ENCODE results near the gene GIT2.
"Not testable (repeated sequence)": the region's sequence is repeated elsewhere in the genome, so short reads cannot be mapped to it uniquely, and the experiment has no call there.

Gene GIT2

DNA sequence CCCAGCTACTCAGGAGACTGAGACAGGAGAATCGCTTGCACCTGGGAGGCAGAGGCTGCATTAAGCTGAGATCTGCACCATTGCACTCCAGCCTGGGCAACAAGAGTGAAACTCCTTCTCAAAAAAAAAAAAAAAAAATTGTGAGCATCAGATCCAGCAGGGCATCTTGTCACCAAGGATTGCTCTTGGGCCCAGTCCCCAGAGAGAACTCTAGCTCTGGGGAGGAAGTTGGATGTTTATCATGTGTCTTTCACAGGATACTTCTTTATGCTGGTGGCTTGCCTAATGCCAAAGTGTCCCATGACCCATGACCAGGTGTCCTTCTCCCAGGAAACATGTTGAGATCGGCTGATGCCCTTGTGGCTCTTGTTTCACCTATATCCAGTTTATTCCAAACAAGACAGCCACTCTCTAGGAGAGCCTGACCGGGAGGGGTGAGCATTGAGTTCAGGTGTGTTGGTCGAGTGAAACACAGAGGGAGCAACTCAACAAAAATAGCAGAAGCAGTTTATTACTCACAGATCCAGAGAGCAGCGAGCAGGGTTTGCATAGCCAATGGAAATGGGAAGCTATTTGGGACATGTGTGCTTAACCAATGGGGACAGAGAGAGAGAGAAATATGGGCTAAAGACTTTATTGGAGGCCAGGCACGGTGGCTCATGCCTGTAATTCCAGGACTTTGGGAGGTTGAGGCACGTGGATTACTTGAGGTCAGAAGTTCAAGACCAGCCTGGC, 102.7 kb downstream of the GIT2 start:
- no peak overlapping the region for H3K9ac ChIP-seq (ENCODE audit: low read depth, low read length)

GRCh38 chr12:109892748-109893147, 103.4 kb downstream of the GIT2 start:
- H3K4me1 ChIP-seq (ENCODE audit: control insufficient read depth, insufficient read depth, low read length): peaks cover 23% of the 10 kb centered on the region

More for the DNA sequence above, 102.7 kb downstream of the GIT2 start:
- H3K27me3 ChIP-seq (ENCODE audit: control insufficient read depth, insufficient read depth, low read length): no peaks in the 10 kb centered on the region
- no peak overlapping the region for H3K4me2 ChIP-seq (ENCODE audit: low read length)
- peaks cover 18% of the 10 kb centered on the region for H3K4me1 ChIP-seq (ENCODE audit: control insufficient read depth, insufficient read depth, low read length)
- no peaks in the 10 kb centered on the region for H3K9me3 ChIP-seq (replicated peaks; ENCODE audit: low read length)
- H3K36me3 ChIP-seq (ENCODE audit: insufficient read depth, low read length): no peaks in the 10 kb centered on the region
- H3K4me3 ChIP-seq (ENCODE audit: low read length): no peak overlapping the region

GRCh38 chr12:109892165-109892715, 103.9 kb downstream of the GIT2 start:
- Histone ChIP-seq H3K27me3 (ENCODE audit: control insufficient read depth, insufficient read depth, low read length) (no peaks in the 10 kb centered on the region), H3K4me1 (ENCODE audit: control insufficient read depth, insufficient read depth, low read length) (peaks cover 28% of the 10 kb centered on the region), H3K36me3 (ENCODE audit: insufficient read depth, low read length) (no peaks in the 10 kb centered on the region), H3K9me3 (replicated peaks; ENCODE audit: low read length) (no peaks in the 10 kb centered on the region), H3K4me3 (ENCODE audit: low read length) (no peak overlapping the region), H3K4me2 (ENCODE audit: low read length) (no peak overlapping the region), H3K9ac (ENCODE audit: low read depth, low read length) (no peak overlapping the region)

More at GRCh38 chr12:109892748-109893147, 103.4 kb downstream of the GIT2 start:
- H3K9me3 ChIP-seq (replicated peaks; ENCODE audit: low read length): no peaks in the 10 kb centered on the region
- no peak overlapping the region for H3K4me2 ChIP-seq (ENCODE audit: low read length)
- H3K9ac ChIP-seq (ENCODE audit: low read depth, low read length): no peak overlapping the region
- H3K4me3 ChIP-seq (ENCODE audit: low read length): no peak overlapping the region
- H3K36me3 ChIP-seq (ENCODE audit: insufficient read depth, low read length): no peaks in the 10 kb centered on the region
- no peaks in the 10 kb centered on the region for H3K27me3 ChIP-seq (ENCODE audit: control insufficient read depth, insufficient read depth, low read length)

GRCh38 chr12:109891731-109892130, 104.4 kb downstream of the GIT2 start:
- peaks cover 28% of the 10 kb centered on the region for H3K4me1 ChIP-seq (ENCODE audit: control insufficient read depth, insufficient read depth, low read length)
- not testable (repeated sequence) for H3K27me3 ChIP-seq (ENCODE audit: control insufficient read depth, insufficient read depth, low read length)

GRCh38 chr12:109890620-109891170, 105.5 kb downstream of the GIT2 start:
- H3K4me2 ChIP-seq (ENCODE audit: low read length): no peak overlapping the region
- no peaks in the 10 kb centered on the region for H3K36me3 ChIP-seq (ENCODE audit: insufficient read depth, low read length)
- H3K4me1 ChIP-seq (ENCODE audit: control insufficient read depth, insufficient read depth, low read length): peaks cover 28% of the 10 kb centered on the region
- no peak overlapping the region for H3K4me3 ChIP-seq (ENCODE audit: low read length)
- H3K27me3 ChIP-seq (ENCODE audit: control insufficient read depth, insufficient read depth, low read length): no peaks in the 10 kb centered on the region
- no peaks in the 10 kb centered on the region for H3K9me3 ChIP-seq (replicated peaks; ENCODE audit: low read length)
- H3K9ac ChIP-seq (ENCODE audit: low read depth, low read length): no peak overlapping the region

More at GRCh38 chr12:109891731-109892130, 104.4 kb downstream of the GIT2 start:
- H3K4me2 ChIP-seq (ENCODE audit: low read length); H3K4me3 ChIP-seq (ENCODE audit: low read length); H3K9me3 ChIP-seq (replicated peaks; ENCODE audit: low read length); H3K9ac ChIP-seq (ENCODE audit: low read depth, low read length); H3K36me3 ChIP-seq (ENCODE audit: insufficient read depth, low read length): not testable (repeated sequence)

- Histone ChIP-seq H3K9ac (ENCODE audit: low read depth, low read length) (peak overlapping the region; percentile 72), H3K4me1 (ENCODE audit: control insufficient read depth, insufficient read depth, low read length) (peaks cover 28% of the 10 kb centered on the region), H3K36me3 (ENCODE audit: insufficient read depth, low read length) (no peaks in the 10 kb centered on the region), H3K4me2 (ENCODE audit: low read length) (peak overlapping the region; percentile 63), H3K9me3 (replicated peaks; ENCODE audit: low read length) (no peaks in the 10 kb centered on the region), H3K27me3 (ENCODE audit: control insufficient read depth, insufficient read depth, low read length) (no peaks in the 10 kb centered on the region), H3K4me3 (ENCODE audit: low read length) (peak overlapping the region; percentile 23)
Observed at GRCh38 chr12:109888179-109889020, 107.8 kb downstream of the GIT2 start.

DNA sequence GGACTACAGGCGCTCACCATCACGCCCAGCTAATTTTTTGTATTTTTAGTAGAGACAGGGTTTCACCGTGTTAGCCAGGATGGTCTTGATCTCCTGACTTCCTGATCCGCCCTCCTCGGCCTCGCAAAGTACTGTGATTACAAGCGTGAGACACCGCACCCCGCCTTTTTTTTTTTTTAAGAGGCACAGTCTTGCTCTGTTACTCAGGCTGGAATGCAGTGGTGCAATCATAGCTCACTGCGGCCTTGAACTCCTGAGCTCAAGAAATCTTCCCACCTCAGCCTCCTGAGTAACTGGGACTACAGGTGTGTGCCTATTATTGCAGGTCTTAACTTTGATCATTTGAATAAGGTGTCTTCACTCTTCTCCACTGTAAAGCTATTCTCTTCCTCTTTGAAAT, 110.6 kb downstream of the GIT2 start:
- no peak overlapping the region for H3K4me2 ChIP-seq (ENCODE audit: low read length)
- H3K4me3 ChIP-seq (ENCODE audit: low read length): no peak overlapping the region
- no peaks in the 10 kb centered on the region for H3K9me3 ChIP-seq (replicated peaks; ENCODE audit: low read length)
- no peaks in the 10 kb centered on the region for H3K27me3 ChIP-seq (ENCODE audit: control insufficient read depth, insufficient read depth, low read length)
- H3K4me1 ChIP-seq (ENCODE audit: control insufficient read depth, insufficient read depth, low read length): peaks cover 38% of the 10 kb centered on the region
- no peaks in the 10 kb centered on the region for H3K36me3 ChIP-seq (ENCODE audit: insufficient read depth, low read length)
- H3K9ac ChIP-seq (ENCODE audit: low read depth, low read length): no peak overlapping the region

DNA sequence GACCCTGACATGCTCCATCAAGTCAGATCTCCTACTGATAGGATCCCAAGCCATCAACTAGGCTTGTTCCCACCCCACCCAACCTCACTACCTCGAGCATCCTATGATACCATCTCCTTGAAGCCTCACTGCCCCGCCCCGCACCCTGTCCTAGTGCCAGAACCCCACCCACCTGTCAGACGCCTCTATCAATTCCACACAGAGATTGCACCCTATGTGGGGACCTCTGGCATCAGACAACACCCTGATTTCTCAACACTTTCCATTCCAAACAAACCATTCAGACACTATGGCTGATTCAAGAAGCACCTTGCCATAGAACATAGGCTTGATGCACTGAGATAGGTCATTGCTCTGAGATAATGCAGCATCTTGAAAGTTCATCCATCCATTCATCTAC, 112.7 kb downstream of the GIT2 start:
- Histone ChIP-seq H3K4me2 (ENCODE audit: low read length) (no peak overlapping the region), H3K27me3 (ENCODE audit: control insufficient read depth, insufficient read depth, low read length) (no peaks in the 10 kb centered on the region), H3K9ac (ENCODE audit: low read depth, low read length) (no peak overlapping the region), H3K36me3 (ENCODE audit: insufficient read depth, low read length) (no peaks in the 10 kb centered on the region), H3K4me3 (ENCODE audit: low read length) (no peak overlapping the region), H3K4me1 (ENCODE audit: control insufficient read depth, insufficient read depth, low read length) (peaks cover 29% of the 10 kb centered on the region), H3K9me3 (replicated peaks; ENCODE audit: low read length) (no peaks in the 10 kb centered on the region)

- Histone ChIP-seq H3K4me2 (ENCODE audit: low read length) (no peak overlapping the region), H3K27me3 (ENCODE audit: control insufficient read depth, insufficient read depth, low read length) (no peaks in the 10 kb centered on the region), H3K9me3 (replicated peaks; ENCODE audit: low read length) (no peaks in the 10 kb centered on the region), H3K4me3 (ENCODE audit: low read length) (no peak overlapping the region), H3K9ac (ENCODE audit: low read depth, low read length) (no peak overlapping the region), H3K4me1 (ENCODE audit: control insufficient read depth, insufficient read depth, low read length) (peaks cover 26% of the 10 kb centered on the region), H3K36me3 (ENCODE audit: insufficient read depth, low read length) (no peaks in the 10 kb centered on the region)
Observed at GRCh38 chr12:109881752-109882151, 114.4 kb downstream of the GIT2 start.

DNA sequence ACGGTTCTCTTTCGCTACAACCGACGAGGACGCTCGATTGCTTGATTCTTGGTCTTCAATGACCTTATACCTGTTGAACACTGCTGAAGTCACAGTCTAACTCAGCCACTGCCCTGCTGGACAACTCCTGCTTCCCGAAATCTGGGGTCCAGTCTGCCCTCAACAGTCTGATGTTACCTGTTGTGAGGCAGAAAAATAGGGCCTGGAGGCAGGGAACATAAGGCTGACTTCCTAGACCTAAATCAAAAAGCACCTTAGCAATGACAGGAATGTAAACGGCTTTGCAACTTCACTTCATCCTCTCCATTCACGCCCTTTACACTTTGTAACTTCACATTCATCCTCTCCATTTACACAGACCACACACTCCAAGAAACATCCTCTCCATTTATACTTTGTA, 115.2 kb downstream of the GIT2 start:
- Histone ChIP-seq H3K4me1 (ENCODE audit: control insufficient read depth, insufficient read depth, low read length) (peaks cover 26% of the 10 kb centered on the region), H3K36me3 (ENCODE audit: insufficient read depth, low read length) (no peaks in the 10 kb centered on the region), H3K4me2 (ENCODE audit: low read length) (peak overlapping the region; percentile 73), H3K9me3 (replicated peaks; ENCODE audit: low read length) (no peaks in the 10 kb centered on the region), H3K9ac (ENCODE audit: low read depth, low read length) (peak overlapping the region; percentile 91), H3K4me3 (ENCODE audit: low read length) (peak overlapping the region; percentile 72), H3K27me3 (ENCODE audit: control insufficient read depth, insufficient read depth, low read length) (no peaks in the 10 kb centered on the region)
